PC-3 (cell line): Measurements from ENCODE around the gene SOBP. TPM values are rescaled to one million over a fixed set of nuclear protein-coding genes. Genes with fewer than 3 reads are reported as not detected.

Experiments
- ATAC-seq: fragments of 200-7000 bp; cut with Tn5 transposase; 2 replicates; pipeline ENCODE4 v1.9.1; 2020; ENCODE audit warnings: mild to moderate bottlenecking, moderate library complexity
- BruUV-seq: library from RNA; stranded (reverse); fragments of 400-500 nt; replicated peaks from 2 replicates; lab custom pipeline; 2021; lab: Mats Ljungman, UMichigan
- CTCF ChIA-PET: fragments of 300-600 bp; sonication (Branson Sonifier 250); formaldehyde crosslinking; loops from one replicate; lab custom pipeline; 2022; ENCODE audit warnings: antibody characterized with exemption; lab: Charles Lee
- POLR2A ChIA-PET: fragments of 300-600 bp; sonication (Branson Sonifier 250); formaldehyde crosslinking; loops from one replicate; lab custom pipeline; 2022; ENCODE audit warnings: antibody characterized with exemption; ENCODE audit not compliant: unreplicated experiment; lab: Charles Lee
- DNase-seq: peaks from one replicate; pipeline ENCODE4 v3.0.0-alpha.2; 2015
- H2AFZ ChIP-seq: fragments of 300-600 bp; sonication (generic); 2 replicates; pipeline ENCODE4 v1.6.0; 2016; ENCODE audit warnings: antibody characterized with exemption, low read length
- H3F3A ChIP-seq: fragments of 300-600 bp; sonication (generic); one replicate; pipeline ENCODE4 v1.6.0; 2017; ENCODE audit warnings: antibody characterized with exemption, low read length, control low read depth, mild to moderate bottlenecking; ENCODE audit not compliant: unreplicated experiment
- H3K27ac ChIP-seq: fragments of 300-600 bp; sonication (generic); 2 replicates; pipeline ENCODE4 v1.5.1; 2016; ENCODE audit warnings: mild to moderate bottlenecking, low read length
- H3K27me3 ChIP-seq: fragments of 300-600 bp; sonication (generic); 2 replicates; pipeline ENCODE4 v1.6.1; 2016; ENCODE audit warnings: low read length, mixed read lengths
- H3K36me3 ChIP-seq: fragments of 300-600 bp; sonication (generic); 2 replicates; pipeline ENCODE4 v1.6.1; 2016; ENCODE audit warnings: low read depth, mixed run types, low read length, mixed read lengths
- H3K4me1 ChIP-seq: fragments of 300-600 bp; sonication (generic); 2 replicates; pipeline ENCODE4 v1.5.1; 2016; ENCODE audit warnings: low read length; ENCODE audit not compliant: insufficient read depth
- H3K4me2 ChIP-seq: fragments of 300-600 bp; sonication (generic); 2 replicates; pipeline ENCODE4 v1.6.0; 2016; ENCODE audit warnings: low read length
- H3K4me3 ChIP-seq: fragments of 300-600 bp; sonication (generic); 2 replicates; pipeline ENCODE4 v1.5.1; 2016; ENCODE audit warnings: mild to moderate bottlenecking, low read length, mixed read lengths
- H3K79me2 ChIP-seq: fragments of 300-600 bp; sonication (generic); 2 replicates; pipeline ENCODE4 v1.6.1; 2017; ENCODE audit warnings: low read length, mixed read lengths
- H3K9ac ChIP-seq: fragments of 300-600 bp; sonication (generic); 2 replicates; pipeline ENCODE4 v1.6.0; 2016; ENCODE audit warnings: mild to moderate bottlenecking, low read length
- H3K9me2 ChIP-seq: fragments of 300-600 bp; sonication (generic); replicated peaks from 2 replicates; pipeline ENCODE4 v1.6.1; 2016; ENCODE audit warnings: mixed run types, low read length, mixed read lengths
- H3K9me3 ChIP-seq: fragments of 300-600 bp; sonication (generic); 2 replicates; pipeline ENCODE4 v1.6.1; 2016; ENCODE audit warnings: low read length, mixed read lengths
- H4K20me1 ChIP-seq: fragments of 300-600 bp; sonication (generic); 2 replicates; pipeline ENCODE4 v1.6.1; 2016; ENCODE audit warnings: low read length, mixed read lengths
- CTCF ChIP-seq: fragments of 300-600 bp; sonication (generic); conservative IDR thresholded peaks from 2 replicates; pipeline ENCODE4 v1.5.1; 2017; ENCODE audit warnings: antibody characterized with exemption, low read depth, mild to moderate bottlenecking, low read length
- EZH2 ChIP-seq: fragments of 300-600 bp; sonication (generic); IDR thresholded peaks from one replicate; pipeline ENCODE4 v1.6.1; 2017; ENCODE audit warnings: antibody characterized with exemption, mild to moderate bottlenecking, low read length; ENCODE audit not compliant: unreplicated experiment
- EZH2phosphoT487 ChIP-seq: fragments of 300-600 bp; sonication (generic); IDR thresholded peaks from 2 replicates; pipeline ENCODE4 v1.6.1; 2018; ENCODE audit warnings: mild to moderate bottlenecking, antibody characterized with exemption, low read length, borderline replicate concordance
- intact Hi-C: fragments of 100-400 bp; cut with micrococcal nuclease; formaldehyde crosslinking; loops from 2 replicates; pipeline ENCODE4 v1.9.0; 2023
- total RNA-seq: library from RNA; depleted of rRNA; stranded (reverse); fragments of >200 nt; gene quantifications from 2 replicates; pipeline ENCODE4 v1.2.3, GENCODE V29; 2014

The SOBP gene
- total RNA-seq, 1 experiment from 2014 or later: 0.15 TPM

GRCh38 chr6:107707346-107708275 is 217.7 kb downstream of the SOBP start:
- DNase-seq (no peak), ATAC-seq (no peak)
- ChIA-PET POLR2A (no interaction called here), CTCF (no interaction called here)
- H3K4me2 ChIP-seq: no peak overlapping the region
- no peaks in the 10 kb centered on the region for H3K9me2 ChIP-seq
- H3K9ac ChIP-seq: no peak overlapping the region
- no peak overlapping the region for H2AFZ ChIP-seq
- no peaks in the 10 kb centered on the region for H3K4me1 ChIP-seq
- H3K27me3 ChIP-seq: peaks cover 13% of the 10 kb centered on the region; the same call in 1 of the 2 replicates
- H3F3A ChIP-seq: no peaks in the 10 kb centered on the region
- H3K79me2 ChIP-seq: no peaks in the 10 kb centered on the region
- intact Hi-C loops: no loop called here
- H4K20me1 ChIP-seq: no peaks in the 10 kb centered on the region
- H3K36me3 ChIP-seq: no peaks in the 10 kb centered on the region
- no peak overlapping the region for H3K27ac ChIP-seq
- no peak for TF ChIP-seq CTCF
- no peak for TF ChIP-seq EZH2
- TF ChIP-seq EZH2phosphoT487: no peak
- H3K9me3 ChIP-seq: no peaks in the 10 kb centered on the region
- BruUV-seq: no TSS peak
- H3K4me3 ChIP-seq: no peak overlapping the region

DNA sequence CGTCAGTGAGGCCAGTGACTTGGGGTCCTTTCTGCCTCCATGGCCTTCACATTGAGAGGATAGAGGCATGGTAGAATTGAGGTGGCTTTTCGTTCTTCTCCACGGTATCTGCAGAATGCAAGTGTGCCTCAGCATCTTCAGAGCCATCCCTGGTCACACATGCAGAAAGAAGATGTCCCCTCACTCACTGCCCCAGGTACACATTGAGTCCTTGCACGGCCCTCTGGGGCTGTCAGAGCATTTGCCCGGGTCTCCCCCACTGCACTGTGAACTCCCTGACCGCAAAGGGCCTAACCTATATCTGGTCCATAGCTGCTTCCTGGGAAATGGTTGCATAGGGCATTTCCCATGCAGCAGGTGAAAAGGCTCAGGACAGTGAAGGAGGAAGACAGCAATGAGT is 218.5 kb downstream of the SOBP start:
- no peak overlapping the region for H3K4me3 ChIP-seq
- H4K20me1 ChIP-seq: no peaks in the 10 kb centered on the region
- no peaks in the 10 kb centered on the region for H3F3A ChIP-seq
- no peak overlapping the region for H3K4me2 ChIP-seq
- H3K9me3 ChIP-seq: no peaks in the 10 kb centered on the region
- no peaks in the 10 kb centered on the region for H3K36me3 ChIP-seq
- no peaks in the 10 kb centered on the region for H3K4me1 ChIP-seq
- H3K9me2 ChIP-seq: no peaks in the 10 kb centered on the region
- intact Hi-C loops: no loop called here
- POLR2A ChIA-PET: no interaction called here
- H3K79me2 ChIP-seq: no peaks in the 10 kb centered on the region
- H3K9ac ChIP-seq: no peak overlapping the region
- DNase-seq: no peak
- H3K27me3 ChIP-seq: peaks cover 13% of the 10 kb centered on the region; the same call in 1 of the 2 replicates
- H2AFZ ChIP-seq: no peak overlapping the region
- no TSS peak for BruUV-seq
- no peak for ATAC-seq
- no peak overlapping the region for H3K27ac ChIP-seq
- CTCF ChIA-PET: no interaction called here
- TF ChIP-seq EZH2 (no peak), CTCF (no peak), EZH2phosphoT487 (no peak)

DNA sequence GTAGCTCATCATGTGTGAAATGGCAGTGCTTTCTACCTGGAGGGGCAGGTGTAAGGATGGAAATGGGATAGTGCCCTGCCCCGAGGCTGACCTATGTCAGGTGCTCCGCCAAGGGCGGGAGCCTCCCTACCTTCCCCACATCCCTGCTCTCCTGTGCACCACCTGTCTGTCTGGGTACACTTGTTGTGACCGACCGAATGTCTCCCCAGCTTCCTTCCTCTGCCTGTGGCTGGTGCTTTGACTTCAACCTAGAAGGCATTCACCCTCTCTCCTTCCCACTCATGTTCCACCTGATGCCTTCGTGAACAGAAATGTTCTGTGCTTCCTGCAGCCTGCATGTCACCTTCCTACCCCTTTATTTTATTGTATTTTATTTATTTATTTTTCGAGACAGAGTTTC is 219.4 kb downstream of the SOBP start:
- H3K9ac ChIP-seq: no peak overlapping the region
- H3K9me2 ChIP-seq: no peaks in the 10 kb centered on the region
- intact Hi-C loops: no loop called here
- H3K36me3 ChIP-seq: no peaks in the 10 kb centered on the region
- no peaks in the 10 kb centered on the region for H3K79me2 ChIP-seq
- POLR2A ChIA-PET: no interaction called here
- BruUV-seq: no TSS peak
- TF ChIP-seq EZH2 (no peak), EZH2phosphoT487 (no peak), CTCF (no peak)
- peaks cover 13% of the 10 kb centered on the region; the same call in 1 of the 2 replicates for H3K27me3 ChIP-seq
- H3K9me3 ChIP-seq: no peaks in the 10 kb centered on the region
- CTCF ChIA-PET: no interaction called here
- no peak overlapping the region for H3K4me3 ChIP-seq
- no peaks in the 10 kb centered on the region for H4K20me1 ChIP-seq
- H3K4me1 ChIP-seq: no peaks in the 10 kb centered on the region
- ATAC-seq (no peak), DNase-seq (no peak)
- no peaks in the 10 kb centered on the region for H3F3A ChIP-seq
- H2AFZ ChIP-seq: no peak overlapping the region
- no peak overlapping the region for H3K27ac ChIP-seq
- no peak overlapping the region for H3K4me2 ChIP-seq
